ENCODE measurements around the gene TTC7B.

The TTC7B gene

GRCh38 chr14:90599339-90599738, 216.9 kb downstream of the TTC7B start:
- no peak overlapping the region for H3K4me3 ChIP-seq (ENCODE audit: low read depth, low read length)
- TF ChIP-seq, protein P1, sequence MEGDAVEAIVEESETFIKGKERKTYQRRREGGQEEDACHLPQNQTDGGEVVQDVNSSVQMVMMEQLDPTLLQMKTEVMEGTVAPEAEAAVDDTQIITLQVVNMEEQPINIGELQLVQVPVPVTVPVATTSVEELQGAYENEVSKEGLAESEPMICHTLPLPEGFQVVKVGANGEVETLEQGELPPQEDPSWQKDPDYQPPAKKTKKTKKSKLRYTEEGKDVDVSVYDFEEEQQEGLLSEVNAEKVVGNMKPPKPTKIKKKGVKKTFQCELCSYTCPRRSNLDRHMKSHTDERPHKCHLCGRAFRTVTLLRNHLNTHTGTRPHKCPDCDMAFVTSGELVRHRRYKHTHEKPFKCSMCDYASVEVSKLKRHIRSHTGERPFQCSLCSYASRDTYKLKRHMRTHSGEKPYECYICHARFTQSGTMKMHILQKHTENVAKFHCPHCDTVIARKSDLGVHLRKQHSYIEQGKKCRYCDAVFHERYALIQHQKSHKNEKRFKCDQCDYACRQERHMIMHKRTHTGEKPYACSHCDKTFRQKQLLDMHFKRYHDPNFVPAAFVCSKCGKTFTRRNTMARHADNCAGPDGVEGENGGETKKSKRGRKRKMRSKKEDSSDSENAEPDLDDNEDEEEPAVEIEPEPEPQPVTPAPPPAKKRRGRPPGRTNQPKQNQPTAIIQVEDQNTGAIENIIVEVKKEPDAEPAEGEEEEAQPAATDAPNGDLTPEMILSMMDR (IDR thresholded peaks at IDR 0.05; ENCODE audit: low read depth, low read length): no peak

- TF ChIP-seq, protein P1 (IDR thresholded peaks at IDR 0.05; ENCODE audit: low read depth, low read length): no peak
- H3K4me3 ChIP-seq (ENCODE audit: low read depth, low read length): no peak overlapping the region
These were observed 218.3 kb downstream of the TTC7B start for GRCh38 chr14:90597961-90598360.

GRCh38 chr14:90596733-90597132, 219.5 kb downstream of the TTC7B start:
- TF ChIP-seq, protein P1 (IDR thresholded peaks at IDR 0.05; ENCODE audit: low read depth, low read length): no peak
- H3K4me3 ChIP-seq (ENCODE audit: low read depth, low read length): no peak overlapping the region

DNA sequence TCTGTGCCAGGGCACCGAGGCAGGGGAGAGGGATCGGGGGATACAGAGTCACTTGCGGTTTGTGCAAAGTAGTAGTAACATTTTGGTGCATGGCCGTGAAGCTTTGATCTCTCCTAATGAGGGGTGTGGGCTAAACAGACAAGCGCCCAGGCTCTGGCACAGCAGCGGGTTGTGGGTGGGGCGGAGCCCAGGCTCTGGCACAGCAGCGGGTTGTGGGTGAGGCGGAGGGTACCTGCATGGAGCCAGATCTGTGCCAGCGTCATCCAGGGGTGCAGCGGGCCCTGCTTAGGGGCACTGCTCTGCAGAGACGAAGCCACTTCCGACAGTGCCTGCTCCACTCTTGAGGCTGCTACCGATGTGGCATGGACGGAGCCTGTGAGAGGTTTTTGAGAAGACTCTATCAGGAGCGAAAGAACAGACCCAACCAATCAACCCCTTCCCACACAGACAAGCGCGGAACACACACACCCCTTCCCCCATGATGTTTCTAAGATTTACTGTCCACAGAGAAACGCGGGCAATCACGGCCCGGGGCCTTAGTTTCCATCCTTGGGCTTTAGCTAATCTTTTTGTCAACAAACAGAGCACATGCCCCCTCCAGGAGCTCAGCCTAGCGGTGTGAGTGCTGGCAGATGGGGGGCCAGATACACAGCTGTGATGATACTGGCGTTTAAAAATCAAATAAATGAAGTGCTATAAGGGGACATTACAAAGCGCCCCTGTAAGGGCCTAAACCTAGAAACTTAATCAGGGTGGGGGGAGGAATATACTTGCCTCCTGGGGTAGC, 222.8 kb downstream of the TTC7B start:
- TF ChIP-seq, protein P1 (IDR thresholded peaks at IDR 0.05; ENCODE audit: low read depth, low read length): no peak
- H3K4me3 ChIP-seq (ENCODE audit: low read depth, low read length): no peak overlapping the region

DNA sequence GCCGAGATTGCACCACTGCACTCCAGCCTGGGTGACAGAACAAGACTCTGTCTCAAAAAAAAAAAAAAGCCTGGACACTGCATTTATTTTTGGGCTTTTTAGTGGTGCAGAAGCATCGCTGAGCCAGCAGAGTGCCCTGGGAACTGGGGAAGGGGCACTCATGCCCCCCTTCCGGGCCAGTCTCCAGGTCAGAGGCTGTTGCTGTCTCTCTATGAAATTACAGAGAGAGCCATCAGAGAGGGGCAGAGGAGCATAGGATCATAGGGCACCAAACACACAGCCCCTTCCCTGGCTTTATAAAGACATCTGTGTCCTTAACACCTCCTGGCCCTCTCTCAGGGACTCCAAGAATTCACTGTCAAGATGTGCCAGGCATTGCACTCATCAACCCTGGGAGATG, 223.6 kb downstream of the TTC7B start:
- TF ChIP-seq, protein P1 (IDR thresholded peaks at IDR 0.05; ENCODE audit: low read depth, low read length): no peak
- no peak overlapping the region for H3K4me3 ChIP-seq (ENCODE audit: low read depth, low read length)

DNA sequence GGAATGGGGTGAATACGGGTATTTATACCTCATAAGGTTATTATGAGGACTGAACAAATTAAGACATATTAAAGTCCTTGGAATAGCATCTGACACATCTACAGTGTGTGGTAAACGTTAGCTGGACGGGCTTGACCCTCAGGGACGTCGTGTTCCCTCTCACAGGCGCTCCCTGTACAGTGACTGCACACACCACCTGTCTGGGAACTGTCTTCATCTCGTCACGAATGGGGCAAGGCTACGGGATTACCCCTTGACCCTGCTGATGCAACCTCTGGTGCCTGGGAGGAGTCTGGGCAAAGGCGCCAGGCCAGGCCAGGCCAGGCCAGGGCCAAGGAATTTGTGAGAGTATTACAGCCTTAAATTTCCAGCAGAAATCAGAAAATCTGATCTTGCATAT, 228.3 kb downstream of the TTC7B start:
- TF ChIP-seq, protein P1 (IDR thresholded peaks at IDR 0.05; ENCODE audit: low read depth, low read length): no peak

GRCh38 chr14:90587252-90587910, 228.8 kb downstream of the TTC7B start:
- no peak overlapping the region for H3K4me3 ChIP-seq (ENCODE audit: low read depth, low read length)
- TF ChIP-seq, protein P1 (IDR thresholded peaks at IDR 0.05; ENCODE audit: low read depth, low read length): no peak

More for the DNA sequence above, 228.3 kb downstream of the TTC7B start:
- no peak overlapping the region for H3K4me3 ChIP-seq (ENCODE audit: low read depth, low read length)

All from WI38 (cell line).